GM12801 (cell line): ENCODE measurements around the gene TCHP.

Source experiments
- TF ChIP-seq, protein P1 (sequence below): IDR thresholded peaks from one replicate; pipeline ENCODE4 v1.5.1; 2011; ENCODE audit warnings: control low read depth; ENCODE audit not compliant: insufficient read length; ENCODE audit errors: extremely low read depth

The TCHP gene

DNA sequence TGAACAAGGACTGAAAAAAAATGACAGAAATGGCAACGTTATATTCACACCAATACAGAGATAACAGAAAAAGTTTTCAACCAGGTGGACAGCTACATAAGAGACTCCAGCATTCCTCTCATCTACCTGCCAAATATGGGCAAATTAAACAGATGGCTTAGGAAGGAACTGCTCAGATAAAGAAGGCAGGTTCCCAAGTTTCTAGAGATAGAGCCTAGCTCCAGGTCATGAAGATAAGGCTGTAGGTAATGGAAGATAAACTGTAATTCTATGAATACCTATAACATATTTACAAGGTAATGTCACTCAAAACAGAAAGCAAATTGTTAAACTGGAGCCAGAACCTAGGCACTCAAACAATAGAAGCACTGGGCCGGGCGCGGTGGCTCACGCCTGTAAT lies 53.6 kb downstream of the TCHP start:
- TF ChIP-seq, protein P1, sequence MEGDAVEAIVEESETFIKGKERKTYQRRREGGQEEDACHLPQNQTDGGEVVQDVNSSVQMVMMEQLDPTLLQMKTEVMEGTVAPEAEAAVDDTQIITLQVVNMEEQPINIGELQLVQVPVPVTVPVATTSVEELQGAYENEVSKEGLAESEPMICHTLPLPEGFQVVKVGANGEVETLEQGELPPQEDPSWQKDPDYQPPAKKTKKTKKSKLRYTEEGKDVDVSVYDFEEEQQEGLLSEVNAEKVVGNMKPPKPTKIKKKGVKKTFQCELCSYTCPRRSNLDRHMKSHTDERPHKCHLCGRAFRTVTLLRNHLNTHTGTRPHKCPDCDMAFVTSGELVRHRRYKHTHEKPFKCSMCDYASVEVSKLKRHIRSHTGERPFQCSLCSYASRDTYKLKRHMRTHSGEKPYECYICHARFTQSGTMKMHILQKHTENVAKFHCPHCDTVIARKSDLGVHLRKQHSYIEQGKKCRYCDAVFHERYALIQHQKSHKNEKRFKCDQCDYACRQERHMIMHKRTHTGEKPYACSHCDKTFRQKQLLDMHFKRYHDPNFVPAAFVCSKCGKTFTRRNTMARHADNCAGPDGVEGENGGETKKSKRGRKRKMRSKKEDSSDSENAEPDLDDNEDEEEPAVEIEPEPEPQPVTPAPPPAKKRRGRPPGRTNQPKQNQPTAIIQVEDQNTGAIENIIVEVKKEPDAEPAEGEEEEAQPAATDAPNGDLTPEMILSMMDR: no peak

DNA sequence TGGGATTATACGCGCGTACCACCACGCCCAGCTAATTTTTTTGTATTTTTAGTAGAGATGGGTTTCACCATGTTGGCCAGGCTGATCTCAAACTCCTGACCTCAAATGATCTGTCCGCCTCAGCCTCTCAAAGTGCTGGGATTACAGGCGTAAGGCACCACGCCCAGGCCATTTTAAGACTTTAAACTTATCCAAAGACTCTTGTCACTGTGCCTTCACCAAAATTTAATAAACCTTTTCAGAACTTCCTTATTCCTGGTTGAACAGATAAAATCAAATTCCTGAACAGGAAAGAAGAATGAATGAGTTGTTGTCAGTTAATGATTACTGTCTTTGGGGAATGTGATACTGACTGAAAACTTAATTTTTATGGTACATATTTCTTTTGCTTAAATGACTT lies 58.3 kb downstream of the TCHP start:
- TF ChIP-seq, protein P1: no peak

DNA sequence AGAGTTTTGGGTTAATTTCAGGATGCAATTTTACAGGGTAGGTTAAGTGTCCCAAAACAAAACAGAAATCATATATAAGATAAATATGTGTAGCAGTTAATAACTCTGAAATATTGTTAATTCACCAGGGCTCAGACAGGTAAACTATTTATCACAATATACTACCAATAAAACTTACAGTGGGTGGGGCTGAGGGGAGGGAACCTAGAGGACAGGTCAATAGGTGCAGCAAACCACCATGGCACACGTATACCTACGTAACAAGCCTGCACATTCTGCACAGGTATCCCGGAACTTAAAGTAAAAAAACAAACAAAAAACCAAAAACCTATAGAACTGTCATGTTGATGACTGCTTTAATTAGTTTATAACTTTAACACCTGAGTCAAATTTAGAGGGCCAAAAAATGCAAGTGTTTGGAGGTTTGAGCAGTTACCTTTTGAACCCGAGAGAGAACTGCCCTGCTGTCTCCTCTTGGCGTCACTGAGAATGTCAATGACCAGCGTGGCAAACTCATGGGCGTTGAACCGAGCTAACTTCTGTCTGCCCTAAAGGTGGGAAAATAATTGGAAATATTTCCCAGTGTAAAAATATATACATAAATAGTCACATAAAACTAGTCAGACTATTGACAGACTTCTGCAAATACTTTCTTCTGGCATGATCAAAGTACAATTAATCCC lies 59.5 kb downstream of the TCHP start:
- TF ChIP-seq, protein P1: no peak

DNA sequence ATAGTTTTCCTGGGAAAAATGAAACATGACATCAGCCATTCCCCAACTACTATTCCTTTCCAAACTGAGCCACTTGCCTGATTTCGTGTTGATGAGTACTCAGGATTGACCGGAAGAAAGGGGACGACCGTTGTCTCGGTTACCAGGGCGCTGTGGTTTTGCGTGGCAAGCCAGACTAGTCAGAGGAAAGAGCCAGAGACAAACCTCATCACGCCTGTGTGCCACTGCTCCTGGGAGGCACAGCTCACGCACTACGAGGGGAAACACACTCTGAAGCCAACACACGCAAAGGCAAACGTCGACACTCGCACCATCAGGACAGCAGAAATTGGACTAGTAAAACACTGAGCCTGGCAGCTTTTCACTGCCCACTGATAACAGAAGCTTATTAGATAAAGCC lies 61.1 kb downstream of the TCHP start:
- TF ChIP-seq, protein P1: no peak

DNA sequence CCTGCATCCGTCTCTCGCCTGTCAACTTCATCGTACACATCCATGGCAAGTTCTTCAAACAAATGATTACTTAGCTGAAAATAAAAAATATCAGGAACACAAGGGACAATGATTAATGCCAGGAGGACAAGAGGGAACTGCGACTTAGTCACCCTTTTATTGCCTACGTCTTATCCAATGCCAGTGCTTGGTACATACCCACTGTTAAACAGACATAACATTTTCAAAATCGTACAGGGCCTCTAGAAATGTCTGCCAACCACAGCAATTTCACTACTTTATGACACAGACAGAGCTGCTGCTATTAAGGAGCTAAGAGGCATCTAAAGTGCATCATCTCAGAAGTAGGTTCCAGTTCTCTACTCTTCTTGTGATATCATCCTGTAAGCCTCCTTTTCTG lies 61.5 kb downstream of the TCHP start:
- TF ChIP-seq, protein P1: no peak

DNA sequence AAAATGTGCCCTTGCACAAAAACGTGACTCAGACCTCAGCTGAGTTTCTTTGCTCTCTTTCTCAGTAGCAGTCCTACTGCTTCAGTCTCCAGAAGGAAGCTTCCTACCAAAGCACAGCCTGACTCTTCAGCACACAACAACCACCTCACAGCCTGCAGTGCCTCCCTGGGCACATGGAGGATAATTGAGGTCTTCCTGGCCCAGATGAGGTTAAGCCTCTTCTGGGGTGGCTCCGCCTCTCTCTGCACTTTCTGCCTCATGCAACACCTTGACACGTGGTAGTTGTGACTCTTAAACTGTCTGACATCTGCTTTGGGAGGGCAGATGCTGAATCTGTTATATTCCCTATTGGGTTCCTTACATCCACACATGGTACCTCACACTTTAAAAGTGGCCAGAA lies 62.3 kb downstream of the TCHP start:
- TF ChIP-seq, protein P1: no peak

DNA sequence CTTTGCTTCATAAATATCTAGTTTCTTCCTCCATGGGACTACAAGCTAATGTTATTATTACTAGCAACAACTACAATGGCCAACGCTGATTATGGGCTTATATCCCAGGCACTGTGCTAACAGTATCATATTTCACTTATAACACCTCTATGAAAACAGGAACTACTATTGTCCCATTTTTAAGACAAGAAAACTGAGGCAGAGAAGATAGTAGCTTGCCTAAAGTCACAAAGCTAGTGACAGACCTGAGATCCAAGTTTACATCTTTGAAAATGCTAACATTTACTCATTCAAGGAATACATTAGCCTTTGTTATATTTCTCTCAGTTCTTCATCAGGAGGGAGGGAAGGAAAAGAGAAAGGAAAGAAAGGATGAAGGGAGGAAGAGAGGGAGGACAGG lies 63.3 kb downstream of the TCHP start:
- TF ChIP-seq, protein P1: no peak
